HG03565 (cell line): ENCODE results near the gene NHSL1.
"Not testable (repeated sequence)": the region's sequence is repeated elsewhere in the genome, so short reads cannot be mapped to it uniquely, and the experiment has no call there.

Experiments used
- ATAC-seq: cut with Tn5 transposase; IDR thresholded peaks from one replicate; pipeline ENCODE4 v1.9.1; 2021; ENCODE audit warnings: mild to moderate bottlenecking, moderate library complexity; ENCODE audit not compliant: unreplicated experiment

Gene NHSL1

GRCh38 chr6:138430361-138431145 is 68.7 kb downstream of the NHSL1 start:
- no peak for ATAC-seq

GRCh38 chr6:138429761-138430160 is 69.5 kb downstream of the NHSL1 start:
- no peak for ATAC-seq

GRCh38 chr6:138428944-138429598 is 70.2 kb downstream of the NHSL1 start:
- ATAC-seq, result no peak

- ATAC-seq, result no peak
These were observed 71.6 kb downstream of the NHSL1 start for GRCh38 chr6:138427701-138428100.

- ATAC-seq, result no peak
These were observed 72.7 kb downstream of the NHSL1 start for GRCh38 chr6:138426500-138427123.

GRCh38 chr6:138425256-138425655 is 74.0 kb downstream of the NHSL1 start:
- ATAC-seq, result not testable (repeated sequence)

GRCh38 chr6:138424004-138424904 is 75.0 kb downstream of the NHSL1 start:
- ATAC-seq, result no peak

- no peak for ATAC-seq
These were observed 76.4 kb downstream of the NHSL1 start for GRCh38 chr6:138422861-138423260.

- no peak for ATAC-seq
These were observed 77.7 kb downstream of the NHSL1 start for GRCh38 chr6:138421608-138422007.

GRCh38 chr6:138421089-138421488 is 78.2 kb downstream of the NHSL1 start:
- no peak for ATAC-seq

GRCh38 chr6:138420356-138420755 is 78.9 kb downstream of the NHSL1 start:
- ATAC-seq, result no peak

- no peak for ATAC-seq
These were observed 79.5 kb downstream of the NHSL1 start for GRCh38 chr6:138419766-138420165.

- ATAC-seq, result no peak
These were observed 81.1 kb downstream of the NHSL1 start for GRCh38 chr6:138418118-138418742.

- no peak for ATAC-seq
These were observed 81.7 kb downstream of the NHSL1 start for GRCh38 chr6:138417493-138418117.

GRCh38 chr6:138416206-138416605 is 83.1 kb downstream of the NHSL1 start:
- ATAC-seq, result no peak

GRCh38 chr6:138415125-138415524 is 84.2 kb downstream of the NHSL1 start:
- no peak for ATAC-seq

GRCh38 chr6:138410972-138411880 is 88.1 kb downstream of the NHSL1 start:
- ATAC-seq, result peak; percentile 83

GRCh38 chr6:138410048-138410735 is 89.1 kb downstream of the NHSL1 start:
- no peak for ATAC-seq
